GM20000 (cell line): ENCODE data around the gene FICD.
A peak's percentile ranks its signal among the peaks of the same experiment; 100 is the strongest.

Experiments
- DNase-seq: peaks from one replicate; pipeline ENCODE4 v3.0.0; 2012; ENCODE audit warnings: low spot score
- CTCF ChIP-seq: IDR thresholded peaks from 2 replicates; pipeline ENCODE4 v1.5.1; 2012; ENCODE audit warnings: mild to moderate bottlenecking, control low read depth; ENCODE audit errors: extremely low read depth, missing control alignments

Gene FICD

GRCh38 chr12:108563804-108564151 lies 48.7 kb downstream of the FICD start:
- TF ChIP-seq CTCF, result no peak

GRCh38 chr12:108564724-108565123 lies 49.6 kb downstream of the FICD start:
- no peak for DNase-seq
- TF ChIP-seq CTCF, result no peak

More at GRCh38 chr12:108563804-108564151, 48.7 kb downstream of the FICD start:
- DNase-seq, result no peak

- no peak for TF ChIP-seq CTCF
- DNase-seq, result no peak
These were observed 50.1 kb downstream of the FICD start for GRCh38 chr12:108565146-108565545.

- DNase-seq, result no peak
- TF ChIP-seq CTCF, result no peak
These were observed 50.9 kb downstream of the FICD start for GRCh38 chr12:108565976-108566375.

- no peak for DNase-seq
- TF ChIP-seq CTCF, result no peak
These were observed 51.4 kb downstream of the FICD start for GRCh38 chr12:108566452-108566851.

- no peak for DNase-seq
- TF ChIP-seq CTCF, result no peak
These were observed 52.6 kb downstream of the FICD start for GRCh38 chr12:108567406-108568337.

GRCh38 chr12:108568338-108569154 lies 53.5 kb downstream of the FICD start:
- TF ChIP-seq CTCF, result no peak
- DNase-seq, result peak; percentile 78
